ENCODE data around the gene ERC2.

ERC2 gene

GRCh38 chr3:55882006-55882405 lies 586.3 kb downstream of the ERC2 start:
- TF ChIP-seq CTCF (IDR thresholded peaks at IDR 0.05; ENCODE audit: extremely low read depth, missing control alignments) = no peak
- no peak for DNase-seq (ENCODE audit: low spot score)

GRCh38 chr3:55880357-55880756 lies 587.9 kb downstream of the ERC2 start:
- no peak for DNase-seq (ENCODE audit: low spot score)
- TF ChIP-seq CTCF (IDR thresholded peaks at IDR 0.05; ENCODE audit: extremely low read depth, missing control alignments) = no peak

- DNase-seq (ENCODE audit: low spot score) = no peak
- no peak for TF ChIP-seq CTCF (IDR thresholded peaks at IDR 0.05; ENCODE audit: extremely low read depth, missing control alignments)
Measured at GRCh38 chr3:55879901-55880331, 588.4 kb downstream of the ERC2 start.

GRCh38 chr3:55877703-55878102 lies 590.6 kb downstream of the ERC2 start:
- DNase-seq (ENCODE audit: low spot score) = no peak
- peak; percentile 4 for TF ChIP-seq CTCF (IDR thresholded peaks at IDR 0.05; ENCODE audit: extremely low read depth, missing control alignments)

- no peak for TF ChIP-seq CTCF (IDR thresholded peaks at IDR 0.05; ENCODE audit: extremely low read depth, missing control alignments)
Measured at GRCh38 chr3:55876560-55876959, 591.7 kb downstream of the ERC2 start.

GRCh38 chr3:55875113-55875512 lies 593.2 kb downstream of the ERC2 start:
- no peak for TF ChIP-seq CTCF (IDR thresholded peaks at IDR 0.05; ENCODE audit: extremely low read depth, missing control alignments)
- no peak for DNase-seq (ENCODE audit: low spot score)

More at GRCh38 chr3:55876560-55876959, 591.7 kb downstream of the ERC2 start:
- no peak for DNase-seq (ENCODE audit: low spot score)

GRCh38 chr3:55873523-55874254 lies 594.6 kb downstream of the ERC2 start:
- no peak for TF ChIP-seq CTCF (IDR thresholded peaks at IDR 0.05; ENCODE audit: extremely low read depth, missing control alignments)
- no peak for DNase-seq (ENCODE audit: low spot score)
